GM18907 (cell line): Measurements from ENCODE around the gene BCL2L1.
A peak's percentile ranks its signal among the peaks of the same experiment; 100 is the strongest.
"Not testable (repeated sequence)": the region's sequence is repeated elsewhere in the genome, so short reads cannot be mapped to it uniquely, and the experiment has no call there.

ENCODE experiments used
- ATAC-seq: cut with Tn5 transposase; IDR thresholded peaks from one replicate; pipeline ENCODE4 v1.9.1; 2021; ENCODE audit warnings: mild to moderate bottlenecking, moderate library complexity; ENCODE audit not compliant: unreplicated experiment

BCL2L1 gene

DNA sequence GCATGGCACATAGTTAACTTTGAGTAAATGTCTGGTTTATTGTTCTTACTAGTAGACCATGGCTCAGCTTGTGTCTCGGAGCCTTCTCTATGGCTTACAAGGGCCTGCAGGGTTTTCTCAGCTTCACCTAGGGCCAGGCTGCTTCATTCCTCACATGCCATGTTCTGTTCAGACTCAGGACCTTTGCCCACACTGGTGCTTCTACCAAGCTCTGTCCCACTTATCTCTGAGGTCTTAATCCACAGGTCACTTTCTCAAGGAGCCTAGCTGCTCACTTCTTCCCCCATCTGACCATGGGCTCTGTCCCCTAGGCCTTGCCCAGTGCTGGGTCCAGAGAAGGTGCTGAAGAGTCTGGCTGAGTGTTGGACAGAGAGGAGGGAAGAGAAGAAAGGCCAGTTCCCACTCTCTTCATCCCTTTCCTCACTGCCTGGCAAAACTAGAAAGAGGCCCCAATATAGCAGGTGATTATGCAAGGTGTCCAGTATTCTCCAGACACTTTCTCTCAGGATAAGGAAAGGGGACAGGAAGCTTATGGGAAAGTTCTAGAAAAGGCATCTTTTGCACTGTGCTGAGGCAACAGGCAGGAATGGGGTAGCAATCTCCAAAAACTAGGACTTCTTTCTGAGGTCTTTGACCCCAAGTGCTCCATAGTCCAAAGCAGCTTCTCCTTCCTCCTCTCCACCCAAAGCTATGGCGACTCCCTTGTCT, 45.0 kb downstream of the BCL2L1 start:
- no peak for ATAC-seq

DNA sequence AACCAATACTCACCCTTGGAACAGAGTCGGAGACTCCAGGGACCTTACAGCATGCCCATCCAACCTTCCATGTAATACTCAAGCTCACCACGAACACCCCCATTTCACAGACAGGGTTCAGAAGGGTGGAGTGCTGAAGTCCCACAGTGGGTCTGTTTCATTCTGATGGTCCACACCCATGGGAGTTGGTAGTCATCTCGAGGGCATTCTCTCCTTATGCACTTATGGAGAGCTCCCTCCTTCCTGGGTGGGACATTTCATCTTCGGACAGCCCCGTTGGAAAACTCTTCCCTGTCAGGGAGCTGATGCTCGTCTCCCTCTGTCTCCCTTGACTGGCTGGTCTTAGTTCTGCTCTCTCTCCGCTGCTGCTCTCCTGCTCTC, 46.1 kb downstream of the BCL2L1 start:
- ATAC-seq, result no peak

DNA sequence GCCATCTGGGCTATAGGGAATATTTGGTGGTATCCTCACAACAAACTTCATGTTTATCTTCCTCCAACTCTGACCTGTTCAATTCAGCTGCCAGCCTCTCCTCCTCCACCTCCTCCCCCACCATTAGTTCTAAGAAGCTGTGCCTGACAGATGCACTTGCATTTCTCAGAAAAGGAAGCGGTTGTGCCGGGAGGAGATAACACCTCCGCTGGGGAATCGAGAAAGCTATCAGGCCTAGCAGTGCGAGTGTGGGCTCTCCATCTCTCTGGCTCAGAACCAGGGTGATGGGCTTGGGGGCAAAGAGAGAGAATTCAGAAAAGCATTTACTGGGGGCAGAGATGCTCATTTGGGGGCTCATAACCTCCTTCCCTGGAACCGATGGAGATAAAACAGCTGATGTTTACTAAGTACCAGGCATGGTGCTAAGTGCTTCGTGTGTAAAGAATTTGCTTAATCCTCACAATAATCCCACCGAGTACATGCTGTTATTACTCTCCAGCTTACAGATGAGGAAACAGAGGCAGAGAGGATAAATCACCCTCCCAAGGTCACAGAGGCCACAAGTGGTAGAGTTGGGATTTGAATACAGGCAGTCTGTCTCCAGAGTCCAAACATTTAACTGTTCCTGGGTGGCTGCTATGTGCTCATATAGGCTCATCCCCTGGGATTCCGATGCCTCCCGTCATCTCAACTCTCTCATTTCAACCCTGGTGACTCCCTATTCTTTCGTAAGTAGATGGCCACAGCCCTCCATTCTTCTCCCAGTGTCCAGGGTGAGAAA, 46.6 kb downstream of the BCL2L1 start:
- ATAC-seq, result peak; percentile 46

DNA sequence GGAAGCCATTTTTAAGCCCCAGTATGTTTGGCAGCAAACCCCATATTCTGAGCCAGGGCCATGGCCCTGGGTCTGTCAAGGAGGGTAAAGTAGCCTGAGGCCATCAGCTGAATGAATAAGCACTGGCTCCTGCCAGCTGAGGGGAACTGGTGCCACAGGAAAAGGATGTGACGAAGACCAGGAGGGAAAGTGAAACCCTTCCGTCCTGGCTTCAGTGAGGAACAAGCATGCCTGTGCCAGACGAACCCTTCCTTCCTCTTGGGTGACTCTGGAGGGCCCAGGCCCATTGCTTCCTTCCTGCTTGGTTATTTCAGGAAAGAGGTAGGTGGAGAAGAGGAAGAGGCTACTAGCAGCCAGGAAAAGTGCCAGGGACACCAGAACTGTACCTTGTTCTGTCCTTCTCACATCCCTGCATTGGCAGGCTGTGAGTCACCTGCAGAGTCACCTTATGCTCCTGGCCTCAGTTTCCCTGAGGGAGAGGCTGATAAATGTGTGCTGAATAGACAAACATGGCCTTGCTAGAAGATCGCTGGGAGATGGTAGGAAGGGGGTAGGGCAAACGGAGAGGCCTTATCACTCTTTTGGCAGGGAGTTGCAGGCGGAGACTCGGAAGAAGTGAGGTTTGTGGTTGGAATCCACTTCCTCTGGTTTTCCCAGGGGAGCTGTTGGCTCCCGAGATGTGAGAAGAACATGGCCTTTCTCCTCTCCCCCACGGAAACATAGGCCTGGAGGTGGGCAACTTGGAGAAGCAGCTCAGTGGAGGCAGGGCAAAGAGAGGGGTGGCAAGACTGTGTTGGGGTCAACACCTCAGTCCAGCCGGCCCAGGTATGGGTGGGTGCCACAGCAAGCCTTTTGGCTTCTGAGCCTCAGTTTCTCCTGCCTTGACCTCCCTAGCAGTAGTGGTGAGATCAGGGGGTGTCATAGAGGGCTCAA, 47.5 kb downstream of the BCL2L1 start:
- peak; percentile 77 for ATAC-seq

DNA sequence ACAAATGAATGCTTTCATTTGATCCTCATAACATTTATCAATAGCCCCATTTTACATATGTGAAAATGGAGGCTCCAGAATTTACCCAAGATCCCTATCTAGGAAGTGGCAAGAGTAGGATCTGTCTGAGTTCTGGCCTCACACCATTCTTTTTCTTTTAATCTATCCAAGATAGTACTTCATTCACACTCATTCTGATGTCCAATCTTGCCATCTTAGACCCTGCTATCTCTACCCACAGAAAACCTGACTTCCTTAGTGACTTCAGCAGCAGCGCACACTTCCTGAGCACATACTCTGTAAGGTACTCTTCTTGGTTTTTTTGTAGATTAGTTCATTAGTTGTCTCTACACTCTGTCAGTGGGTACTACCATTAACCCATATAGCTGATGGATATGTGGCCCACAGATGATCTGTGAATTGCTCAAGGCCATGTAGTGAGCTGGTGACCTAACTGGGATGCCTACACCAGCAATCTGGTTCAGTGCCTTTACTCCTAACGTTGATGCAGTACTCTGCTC, 48.7 kb downstream of the BCL2L1 start:
- no peak for ATAC-seq

DNA sequence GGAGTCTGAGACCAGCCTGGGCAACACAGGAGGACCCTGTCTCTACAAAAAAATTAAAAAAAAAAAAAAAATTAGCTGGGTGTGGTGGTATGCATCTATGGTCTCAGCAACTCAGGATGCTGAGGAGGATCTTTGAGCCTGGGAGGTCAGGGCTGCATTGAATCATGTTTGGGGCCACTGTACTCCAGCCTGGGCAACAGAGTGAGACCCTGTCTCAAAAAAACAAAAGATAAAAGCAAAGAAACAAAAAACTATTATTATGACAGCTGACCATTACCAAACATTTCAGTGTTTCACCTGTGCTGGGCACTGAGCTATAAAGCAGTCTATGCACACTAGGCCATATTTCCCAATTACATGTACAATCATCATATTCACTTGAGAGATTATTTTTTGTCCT, 49.2 kb downstream of the BCL2L1 start:
- no peak for ATAC-seq

DNA sequence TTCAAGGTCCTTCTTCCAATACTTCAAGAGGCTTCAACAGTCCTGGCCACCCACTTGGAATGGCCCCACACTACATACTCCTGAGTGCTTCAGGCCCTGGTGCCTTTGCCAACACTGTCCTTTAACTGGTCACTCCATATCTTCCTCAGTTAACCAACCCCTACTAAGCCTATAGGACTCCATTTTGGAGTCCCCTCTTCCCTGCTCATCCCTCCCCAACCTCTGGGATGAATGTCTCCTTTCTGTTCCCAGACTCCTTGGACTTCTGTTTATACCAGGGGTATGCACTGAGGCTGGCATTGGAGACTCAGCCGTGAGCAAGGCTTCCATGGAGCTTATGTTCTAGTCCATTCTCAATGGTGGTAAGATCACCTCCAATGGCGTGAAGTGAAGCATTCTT, 51.3 kb downstream of the BCL2L1 start:
- ATAC-seq, result no peak

DNA sequence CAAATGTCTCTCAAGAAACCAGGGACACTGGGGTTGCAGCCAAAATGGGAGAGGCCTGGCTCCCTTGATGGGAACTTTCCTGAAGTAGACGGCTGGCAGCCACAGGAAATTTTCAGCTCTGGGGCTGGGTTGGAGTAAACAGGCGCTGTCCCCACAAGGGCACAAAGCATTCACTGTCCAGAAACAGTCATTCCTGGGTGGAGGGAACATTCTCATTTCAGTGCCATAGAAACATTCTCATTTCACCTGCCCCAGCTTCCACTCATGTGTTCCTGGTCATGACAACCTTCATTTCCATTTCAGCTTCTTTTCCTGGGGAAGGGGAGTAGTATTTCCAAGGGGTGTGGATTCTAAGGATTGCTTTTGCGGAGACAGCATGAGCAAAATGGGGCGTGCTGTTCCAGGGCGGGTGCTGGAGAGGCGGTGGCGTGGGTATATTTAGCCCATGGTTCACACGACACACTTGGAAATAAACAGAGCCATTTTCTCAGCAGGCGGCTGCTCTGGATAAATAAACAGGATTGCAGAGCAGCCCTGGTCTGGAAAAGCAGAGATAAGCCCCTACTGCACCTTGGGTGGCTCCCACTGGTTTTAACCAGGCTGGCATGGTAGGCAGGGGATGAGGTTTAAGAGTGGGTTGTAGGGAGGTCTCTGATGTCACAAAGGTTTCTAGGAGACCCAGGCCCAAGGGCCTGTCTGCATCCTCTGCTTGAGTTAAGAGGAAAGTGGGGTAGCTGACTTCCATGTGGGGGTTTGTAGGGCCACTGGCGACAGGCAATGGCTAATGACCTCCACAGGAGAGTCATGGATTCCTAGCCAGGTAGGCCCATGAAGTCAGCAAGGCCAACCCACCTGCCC, 52.1 kb downstream of the BCL2L1 start:
- ATAC-seq, result no peak

DNA sequence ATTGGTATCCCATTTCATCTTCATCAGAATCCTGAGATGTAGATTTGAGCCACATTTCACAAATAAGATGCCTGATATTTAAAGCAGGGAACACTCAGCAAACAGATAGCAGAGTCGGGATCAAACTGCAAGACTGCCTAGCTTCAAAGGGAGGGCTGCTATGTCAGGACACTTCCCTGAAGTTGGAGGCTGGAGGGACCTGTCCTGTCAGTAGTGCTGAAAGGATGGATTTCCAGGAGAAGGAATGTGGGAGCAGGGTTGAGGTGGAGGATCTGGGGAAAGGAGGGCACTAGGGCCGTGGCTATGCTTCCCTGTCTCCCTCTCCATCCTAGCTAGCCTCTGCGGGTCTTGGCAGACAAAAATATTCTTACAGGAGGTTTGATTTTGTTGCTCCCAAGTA, 52.8 kb downstream of the BCL2L1 start:
- ATAC-seq, result no peak

DNA sequence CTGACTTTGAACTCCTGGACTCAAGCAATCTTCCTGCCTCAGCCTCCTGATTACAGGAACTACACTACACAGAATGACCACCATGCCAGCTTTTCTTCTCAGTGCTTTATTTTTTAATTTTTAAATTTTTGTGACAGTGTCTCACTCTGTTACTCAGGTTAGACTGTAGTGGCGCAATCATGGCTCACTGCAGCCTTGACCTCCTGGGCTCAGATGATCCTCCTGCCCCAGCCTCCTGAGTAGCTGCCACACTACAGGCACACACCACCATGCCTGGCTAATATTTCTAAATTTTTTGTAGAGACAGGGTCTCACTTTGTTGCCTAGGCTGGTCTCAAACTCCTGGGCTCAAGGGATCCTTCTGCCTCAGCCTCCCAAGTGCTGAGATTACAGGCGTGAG, 53.7 kb downstream of the BCL2L1 start:
- ATAC-seq, result not testable (repeated sequence)

DNA sequence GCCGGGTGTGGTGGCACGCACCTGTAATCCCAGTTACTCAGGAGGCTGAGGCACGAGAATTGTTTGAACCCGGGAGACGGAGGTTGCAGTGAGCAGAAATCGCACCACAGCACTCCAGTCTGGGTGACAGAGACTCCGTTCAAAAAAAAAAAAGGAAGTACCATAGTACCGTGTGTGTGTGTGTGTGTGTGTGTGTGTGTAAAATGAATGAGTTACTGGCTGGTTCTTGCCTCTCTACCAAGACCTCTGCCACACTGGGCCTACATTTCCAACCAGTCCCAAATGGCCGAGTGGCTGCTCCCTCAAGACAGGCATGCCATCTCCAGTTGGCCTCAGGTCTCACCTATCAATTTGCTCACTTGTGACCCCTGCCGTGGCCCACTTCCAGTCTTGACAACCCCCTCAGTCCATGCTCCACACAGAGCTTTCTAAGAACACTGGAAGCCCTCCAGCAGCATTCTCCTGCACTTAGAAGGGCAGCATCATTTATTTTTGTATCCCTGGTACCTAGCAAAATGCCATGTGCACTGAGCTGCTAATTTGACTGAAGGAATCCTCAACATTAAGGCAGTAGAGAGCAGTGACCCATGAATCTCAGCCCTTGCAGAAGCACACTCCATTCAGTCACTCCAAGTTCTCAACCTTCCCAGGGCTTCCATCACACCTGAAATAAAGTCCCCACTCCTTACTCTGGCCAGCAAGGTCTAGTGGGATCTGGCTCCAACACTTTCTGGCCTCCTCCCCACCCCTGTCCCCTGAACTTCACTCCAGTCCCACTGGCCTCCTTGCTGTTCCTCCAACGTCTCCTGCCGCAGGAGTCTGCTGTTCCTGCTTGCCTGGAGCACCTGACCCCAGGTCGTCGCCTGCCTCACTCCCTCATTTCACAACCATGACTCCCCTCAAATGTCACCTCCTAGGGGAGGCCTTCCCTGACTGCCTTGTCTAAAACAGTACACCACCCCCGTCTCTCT, 55.1 kb downstream of the BCL2L1 start:
- no peak for ATAC-seq

DNA sequence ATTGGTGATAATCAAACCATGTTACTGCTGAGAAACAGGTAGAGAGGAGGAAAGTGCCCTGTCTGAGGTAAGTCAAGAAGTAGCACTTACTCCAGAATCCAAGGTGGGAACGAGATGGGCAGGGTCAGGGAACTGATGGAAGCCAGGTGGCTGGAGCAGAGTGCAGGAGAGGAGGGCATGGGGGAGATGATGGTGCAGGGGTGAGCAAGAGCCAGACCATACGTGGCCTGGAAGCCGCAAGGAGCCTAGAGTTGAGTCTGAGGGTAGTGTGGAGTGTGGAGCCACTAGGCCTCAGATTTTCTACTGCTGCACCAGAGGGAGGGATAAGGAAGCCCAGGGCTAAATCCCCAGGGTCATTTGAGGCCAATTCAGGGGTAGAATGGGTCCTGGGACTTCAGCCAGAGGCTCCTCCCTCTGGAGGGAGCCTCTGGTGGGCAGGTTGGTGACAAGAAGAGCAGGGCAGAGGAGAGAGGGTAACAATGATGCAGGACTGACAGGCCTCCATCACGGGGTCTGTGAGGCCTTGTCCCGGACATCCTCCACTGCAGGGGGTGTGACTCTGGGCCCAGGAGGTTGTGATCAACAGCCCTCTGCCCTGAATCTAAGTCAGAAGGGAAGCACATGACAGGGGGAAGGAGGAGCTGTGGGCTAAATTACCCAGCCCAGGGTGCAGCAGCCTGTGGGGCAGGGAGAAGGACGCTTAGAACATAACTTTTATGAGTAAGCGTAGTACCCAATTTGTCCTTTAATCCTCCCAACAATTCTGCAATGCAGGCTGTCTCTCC, 56.2 kb downstream of the BCL2L1 start:
- ATAC-seq, result no peak

DNA sequence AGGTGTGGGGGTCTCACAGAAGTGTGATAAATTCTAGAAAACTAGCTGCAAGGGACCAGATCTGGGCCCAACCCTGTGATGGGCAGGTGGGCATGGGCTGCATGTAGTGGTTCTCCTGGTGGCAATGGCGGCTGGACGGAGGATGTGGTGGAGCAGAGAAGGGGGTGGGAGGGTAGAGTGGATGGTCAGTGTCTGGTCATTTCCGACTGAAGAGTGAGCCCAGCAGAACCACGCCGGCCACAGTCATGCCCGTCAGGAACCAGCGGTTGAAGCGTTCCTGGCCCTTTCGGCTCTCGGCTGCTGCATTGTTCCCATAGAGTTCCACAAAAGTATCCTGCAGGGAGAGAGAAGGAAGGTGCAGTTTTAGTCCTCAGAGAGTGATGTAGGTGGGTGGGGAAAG, 56.9 kb downstream of the BCL2L1 start:
- ATAC-seq, result no peak

DNA sequence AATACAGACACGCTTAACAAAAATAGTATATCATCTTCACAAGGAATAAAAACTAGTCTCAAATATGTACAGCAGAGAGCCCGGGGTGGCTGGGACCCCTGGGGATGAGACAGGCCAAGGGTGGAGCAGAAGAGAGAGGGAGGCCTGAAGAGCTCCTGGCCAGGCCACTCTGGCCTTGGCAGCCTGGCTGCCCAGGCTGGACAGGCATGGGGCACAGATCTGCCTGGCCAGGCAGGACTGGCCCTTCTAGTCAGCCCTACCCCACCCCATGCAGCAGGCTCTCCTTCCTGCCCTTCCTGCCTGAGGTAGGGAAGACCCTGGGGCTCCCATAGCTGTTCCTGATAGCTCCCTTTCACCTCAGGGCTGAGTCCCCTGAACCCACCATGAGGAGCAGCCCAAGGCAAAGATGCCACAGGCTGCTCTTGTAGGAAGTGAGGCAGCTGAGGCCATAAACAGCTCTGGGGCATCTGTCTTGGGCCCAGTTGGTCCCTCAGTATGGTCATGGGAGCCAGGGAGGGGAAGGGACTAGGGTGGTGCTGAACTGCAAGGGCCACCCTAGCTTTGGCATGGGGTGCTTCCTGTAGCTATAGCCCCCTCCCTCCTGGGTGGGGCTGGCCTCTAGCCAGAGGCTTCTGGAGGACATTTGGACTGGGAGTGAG, 57.8 kb downstream of the BCL2L1 start:
- ATAC-seq, result no peak

DNA sequence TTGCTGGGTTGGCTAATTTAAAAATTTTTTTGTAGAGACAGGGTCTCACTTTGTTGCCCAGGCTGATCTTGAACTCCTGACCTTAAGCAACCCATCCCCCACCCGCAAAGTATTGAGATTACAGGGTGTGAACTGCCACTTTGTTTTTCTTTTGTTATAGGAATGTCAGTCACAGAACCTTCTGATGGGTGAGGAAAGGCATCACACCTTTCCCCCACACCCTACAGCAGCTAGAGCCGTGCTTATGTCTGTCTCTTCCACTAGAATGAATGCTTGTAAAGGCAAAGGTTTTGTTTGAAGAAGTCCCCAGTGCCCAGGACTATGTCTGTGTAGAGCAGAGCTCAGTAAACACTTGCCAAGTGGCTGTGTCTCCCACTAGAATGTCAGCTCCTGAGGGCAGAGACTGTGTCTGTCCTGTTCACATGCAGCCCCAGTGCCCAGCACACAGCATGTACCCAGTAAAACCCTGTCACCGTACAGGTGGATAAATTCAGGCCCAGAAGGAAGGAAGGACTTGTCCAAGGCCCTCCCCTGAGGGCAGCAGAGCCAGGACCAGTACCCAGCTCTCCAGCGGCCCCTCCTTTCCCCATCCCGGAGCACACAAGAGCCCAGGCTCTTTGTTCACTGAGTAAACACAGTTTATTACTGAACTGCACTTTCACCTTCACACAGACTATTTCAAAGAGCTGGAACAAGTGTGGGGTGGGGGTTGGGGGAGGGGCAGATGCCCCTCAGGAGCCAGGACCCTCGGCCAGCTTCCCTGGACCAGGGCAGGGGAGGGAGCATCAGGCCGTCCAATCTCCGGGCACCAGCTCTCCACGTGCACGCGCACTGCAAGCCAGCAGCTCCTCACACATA, 58.6 kb downstream of the BCL2L1 start:
- no peak for ATAC-seq

DNA sequence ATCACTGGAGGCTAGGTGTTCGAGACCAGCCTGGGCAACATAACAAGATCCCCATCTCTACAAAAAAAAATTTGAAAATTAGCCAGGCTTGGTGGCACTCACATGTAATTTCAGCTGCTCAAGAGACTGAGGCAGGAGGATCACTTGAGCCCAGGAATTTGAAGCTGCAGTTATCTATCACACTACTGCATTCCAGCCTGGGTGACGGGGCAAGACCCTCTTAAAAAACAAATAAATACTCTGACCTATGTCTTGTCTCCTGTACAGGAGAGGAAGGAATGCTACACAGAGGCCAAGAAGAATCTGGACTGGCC, 59.2 kb downstream of the BCL2L1 start:
- ATAC-seq, result no peak

DNA sequence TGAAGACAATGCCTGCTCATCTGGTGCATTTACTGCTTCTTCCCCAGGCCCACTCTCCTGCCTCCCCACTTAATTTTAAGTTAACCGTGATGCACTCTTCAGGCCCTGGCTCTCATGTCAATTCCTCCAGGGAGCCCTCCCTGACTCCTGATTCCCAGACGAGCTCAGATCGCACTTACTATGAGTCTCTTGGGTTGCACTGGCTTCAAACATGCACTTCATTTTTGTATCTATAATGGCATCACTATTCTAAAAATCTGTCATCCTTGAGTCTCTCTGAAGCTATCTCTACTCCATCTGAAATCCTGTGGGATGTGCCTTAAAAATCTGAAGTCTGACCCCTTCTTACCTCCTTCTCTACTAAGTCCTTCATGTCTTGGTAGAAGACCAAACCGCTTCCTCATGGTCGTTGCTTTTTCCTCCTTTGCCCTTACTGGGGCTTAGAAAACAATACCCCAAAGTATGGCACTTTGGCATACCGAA, 60.3 kb downstream of the BCL2L1 start:
- ATAC-seq, result no peak
